ENCODE measurements around the gene BCL11B. TPM values are rescaled to one million over a fixed set of nuclear protein-coding genes. Genes with fewer than 3 reads are reported as not detected.

Gene BCL11B
- total and polyA plus RNA-seq, 2 of the 8 experiments (the other 6 are each of a cell fraction or from before 2014, with no cell fraction given), result 0.63 to 5.9 TPM

DNA sequence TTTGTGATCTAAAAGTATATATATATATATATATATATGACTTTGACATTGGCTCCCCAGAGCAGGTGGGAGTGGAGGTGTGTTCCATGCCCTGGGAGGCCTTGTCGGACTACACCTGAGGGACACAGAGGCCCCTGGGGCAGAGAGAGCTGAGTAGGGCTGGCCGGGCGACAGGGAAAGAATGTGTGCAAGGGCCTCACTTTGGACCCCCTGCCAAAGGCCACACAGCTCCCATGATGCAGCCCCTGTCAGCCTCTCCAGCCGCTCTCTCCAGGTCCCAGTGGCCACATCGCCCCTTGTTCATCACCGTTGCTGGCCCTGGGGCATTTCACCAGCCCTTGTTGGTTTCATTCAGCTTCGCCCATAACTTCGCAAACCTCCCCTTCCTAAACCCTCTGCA, 123.9 kb downstream of the BCL11B start:
- no peak overlapping the region for H3K23ac ChIP-seq (ENCODE audit: insufficient read length)
- DNase-seq (ENCODE audit: low read depth in 1 of 2, low spot score in 2 of 2) (no peak), FAIRE-seq (no peak)
- no peaks in the 10 kb centered on the region for H3K79me1 ChIP-seq (ENCODE audit: low read depth, low read length)
- H3K4me3 ChIP-seq (ENCODE audit: extremely low read depth in 1 of 4, insufficient read depth in 2 of 4, low read depth in 3 of 4, low read length in 4 of 4), result no peak overlapping the region
- ChIA-PET CTCF (ENCODE audit: partially characterized antibody) (interaction anchor here (1.4 kb wide), 1 partner anchor 40 kb away, joined by 5 read pairs; no protein-coding TSS in a partner anchor), POLR2A (ENCODE audit: partially characterized antibody) (no interaction called here)
- H3K4me1 ChIP-seq (replicated peaks in 1 of 4; ENCODE audit: control insufficient read depth in 3 of 4, insufficient read depth in 4 of 4, low read length in 3 of 4), result peaks cover 0 to 6% (median 2%) of the 10 kb centered on the region in 4 experiments; a peak in 4 of 7 replicates
- H2BK5ac ChIP-seq (ENCODE audit: low read depth, low read length), result no peak overlapping the region
- H2BK12ac ChIP-seq (ENCODE audit: low read depth, low read length), result no peak overlapping the region
- no peaks in the 10 kb centered on the region for H3K27me3 ChIP-seq (replicated peaks in 1 of 4; ENCODE audit: control insufficient read depth in 3 of 4, extremely low read depth in 1 of 4, insufficient read depth in 3 of 4, low read length in 3 of 4)
- H3K4ac ChIP-seq (replicated peaks; ENCODE audit: insufficient read length, low read depth, low read length), result no peak overlapping the region
- H2BK120ac ChIP-seq (replicated peaks; ENCODE audit: low read depth, low read length), result no peak overlapping the region
- H3K27ac ChIP-seq (ENCODE audit: low read depth, low read length), result no peak overlapping the region
- no peak overlapping the region for H3K14ac ChIP-seq (ENCODE audit: insufficient read length)
- H3K18ac ChIP-seq (ENCODE audit: extremely low read depth, low read length), result no peak overlapping the region
- H2AFZ ChIP-seq (ENCODE audit: low read length), result no peak overlapping the region
- no peak overlapping the region for H4K8ac ChIP-seq (ENCODE audit: extremely low read depth, insufficient read depth, low read length)
- H4K20me1 ChIP-seq (replicated peaks in 1 of 2; ENCODE audit: control insufficient read depth in 1 of 2, insufficient read depth in 2 of 2, low read length in 2 of 2), result no peaks in the 10 kb centered on the region
- H3K36me3 ChIP-seq (ENCODE audit: control insufficient read depth in 2 of 4, insufficient read depth in 4 of 4, low read length in 3 of 4), result no peaks in the 10 kb centered on the region
- WGBS, 2 experiments (ENCODE audit: extremely low coverage in 1 of 2, insufficient coverage in 1 of 2, insufficient read length in 1 of 2, insufficient replicate concordance in 2 of 2, low coverage in 1 of 2, low lambda C conversion rate in 2 of 2, missing lambda C conversion rate in 1 of 2), result 95% methylated on average over 8 of the region's 8 CpGs; no CpG with 5 or more reads in 1 of the 2 experiments
- H2AK5ac ChIP-seq (ENCODE audit: low read depth, low read length), result no peak overlapping the region
- H3K4me2 ChIP-seq (ENCODE audit: insufficient read depth in 1 of 2, low read depth in 2 of 2, low read length in 2 of 2), result no peak overlapping the region
- no peak overlapping the region for H4K91ac ChIP-seq (replicated peaks; ENCODE audit: insufficient read length, low read length)
- H2BK20ac ChIP-seq (ENCODE audit: low read length), result no peak overlapping the region
- H3K9ac ChIP-seq (replicated peaks in 1 of 4; ENCODE audit: extremely low read depth in 1 of 4, low read depth in 3 of 4, low read length in 3 of 4), result no peak overlapping the region
- no peak overlapping the region for H2BK15ac ChIP-seq (ENCODE audit: low read length)
- no peaks in the 10 kb centered on the region for H3K9me3 ChIP-seq (ENCODE audit: insufficient read depth in 2 of 2, low read depth in 1 of 2, low read length in 1 of 2)
- no peaks in the 10 kb centered on the region for H3K79me2 ChIP-seq (ENCODE audit: control insufficient read depth in 1 of 2, insufficient read depth in 2 of 2, low read length in 2 of 2)
- H3K23me2 ChIP-seq (ENCODE audit: low read depth, low read length), result no peaks in the 10 kb centered on the region
- no peak overlapping the region for H4K5ac ChIP-seq (ENCODE audit: insufficient read length, low read depth, low read length)
- no peak overlapping the region for H3K56ac ChIP-seq (replicated peaks; ENCODE audit: insufficient read length, low read depth, low read length)
- TF ChIP-seq NRF1 (IDR thresholded peaks at IDR 0.05; ENCODE audit: low read depth, low read length) (no peak), HDAC2 (IDR thresholded peaks at IDR 0.05; ENCODE audit: borderline replicate concordance in 1 of 2, low read depth in 2 of 2, low read length in 2 of 2) (no peak), HDAC6 (IDR thresholded peaks at IDR 0.05; ENCODE audit: low read depth, low read length) (no peak), EZH2 (IDR thresholded peaks at IDR 0.05; ENCODE audit: low read depth, low read length, severe bottlenecking) (no peak), BRCA1 (IDR thresholded peaks at IDR 0.05; ENCODE audit: low read depth, low read length) (no peak), POU5F1 (IDR thresholded peaks at IDR 0.05; ENCODE audit: low read depth, low read length) (no peak), GTF2F1 (IDR thresholded peaks at IDR 0.05; ENCODE audit: borderline replicate concordance, low read depth, low read length) (no peak), SIN3A (conservative IDR thresholded peaks at IDR 0.05 in 1 of 2, IDR thresholded peaks at IDR 0.05 in 1 of 2; ENCODE audit: low read depth in 1 of 2, low read length in 2 of 2) (no peak), GABPA (IDR thresholded peaks at IDR 0.05; ENCODE audit: borderline replicate concordance, insufficient read depth, low read length) (no peak), SIRT6 (IDR thresholded peaks at IDR 0.05; ENCODE audit: low read length) (no peak), YY1 (IDR thresholded peaks at IDR 0.05; ENCODE audit: low read depth, low read length) (no peak), KDM4A (IDR thresholded peaks at IDR 0.05; ENCODE audit: low read depth, low read length, severe bottlenecking) (no peak), TBP (IDR thresholded peaks at IDR 0.05; ENCODE audit: low read depth, low read length) (no peak)
- TF ChIP-seq, protein P1, sequence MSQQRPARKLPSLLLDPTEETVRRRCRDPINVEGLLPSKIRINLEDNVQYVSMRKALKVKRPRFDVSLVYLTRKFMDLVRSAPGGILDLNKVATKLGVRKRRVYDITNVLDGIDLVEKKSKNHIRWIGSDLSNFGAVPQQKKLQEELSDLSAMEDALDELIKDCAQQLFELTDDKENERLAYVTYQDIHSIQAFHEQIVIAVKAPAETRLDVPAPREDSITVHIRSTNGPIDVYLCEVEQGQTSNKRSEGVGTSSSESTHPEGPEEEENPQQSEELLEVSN (IDR thresholded peaks at IDR 0.05), result no peak

Measured in H1 (cell line).